Measurements from ENCODE around the gene SYNPO2.
"Not testable (repeated sequence)": the region's sequence is repeated elsewhere in the genome, so short reads cannot be mapped to it uniquely, and the experiment has no call there.

The SYNPO2 gene

DNA sequence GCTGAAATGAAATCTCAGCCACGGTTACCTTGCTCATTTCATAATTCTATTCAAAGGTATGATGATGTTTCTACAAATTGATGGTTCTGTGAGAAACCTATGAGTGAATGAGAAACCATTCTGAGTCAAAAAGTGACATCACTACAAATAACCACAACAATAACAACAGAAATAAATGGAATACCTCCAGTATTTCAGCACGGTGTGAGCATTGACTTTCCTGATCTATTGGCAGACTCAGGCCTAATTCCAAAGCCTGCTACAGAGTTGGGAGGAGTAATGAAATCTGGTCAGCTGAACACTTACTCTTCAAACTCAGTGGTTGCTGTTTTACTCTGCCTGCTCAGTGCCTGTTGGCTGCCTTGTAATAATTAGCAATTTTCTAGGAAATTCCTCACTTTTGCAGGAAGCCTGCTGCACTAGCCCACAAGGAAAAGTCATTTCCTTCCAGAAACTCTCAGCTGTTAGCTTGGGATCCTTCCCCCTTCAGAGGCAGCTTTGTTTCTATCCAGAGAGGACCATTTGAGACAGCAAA, 18.8 kb upstream of the SYNPO2 start:
- Histone ChIP-seq H3K27me3 (replicated peaks) (no peaks in the 10 kb centered on the region), H3K4me3 (ENCODE audit: low read depth, low read length) (no peak overlapping the region), H3K36me3 (replicated peaks) (no peaks in the 10 kb centered on the region), H3K27ac (no peak overlapping the region)
- in situ Hi-C loops (cut with HindIII; ENCODE audit: low pct_ligation_motif_present, low sequenced_read_pairs), result no loop called here
- DNase-seq, result peak; percentile 21
- TF ChIP-seq, protein P1, sequence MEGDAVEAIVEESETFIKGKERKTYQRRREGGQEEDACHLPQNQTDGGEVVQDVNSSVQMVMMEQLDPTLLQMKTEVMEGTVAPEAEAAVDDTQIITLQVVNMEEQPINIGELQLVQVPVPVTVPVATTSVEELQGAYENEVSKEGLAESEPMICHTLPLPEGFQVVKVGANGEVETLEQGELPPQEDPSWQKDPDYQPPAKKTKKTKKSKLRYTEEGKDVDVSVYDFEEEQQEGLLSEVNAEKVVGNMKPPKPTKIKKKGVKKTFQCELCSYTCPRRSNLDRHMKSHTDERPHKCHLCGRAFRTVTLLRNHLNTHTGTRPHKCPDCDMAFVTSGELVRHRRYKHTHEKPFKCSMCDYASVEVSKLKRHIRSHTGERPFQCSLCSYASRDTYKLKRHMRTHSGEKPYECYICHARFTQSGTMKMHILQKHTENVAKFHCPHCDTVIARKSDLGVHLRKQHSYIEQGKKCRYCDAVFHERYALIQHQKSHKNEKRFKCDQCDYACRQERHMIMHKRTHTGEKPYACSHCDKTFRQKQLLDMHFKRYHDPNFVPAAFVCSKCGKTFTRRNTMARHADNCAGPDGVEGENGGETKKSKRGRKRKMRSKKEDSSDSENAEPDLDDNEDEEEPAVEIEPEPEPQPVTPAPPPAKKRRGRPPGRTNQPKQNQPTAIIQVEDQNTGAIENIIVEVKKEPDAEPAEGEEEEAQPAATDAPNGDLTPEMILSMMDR (IDR thresholded peaks at IDR 0.05; ENCODE audit: low read depth, low read length, missing control alignments), result no peak

GRCh38 chr4:118872181-118872580, 16.5 kb upstream of the SYNPO2 start:
- in situ Hi-C loops (cut with HindIII; ENCODE audit: low pct_ligation_motif_present, low sequenced_read_pairs), result no loop called here
- no peak for DNase-seq
- Histone ChIP-seq H3K4me3 (ENCODE audit: low read depth, low read length) (no peak overlapping the region), H3K27ac (no peak overlapping the region), H3K27me3 (replicated peaks) (no peaks in the 10 kb centered on the region), H3K36me3 (replicated peaks) (no peaks in the 10 kb centered on the region)
- TF ChIP-seq, protein P1 (IDR thresholded peaks at IDR 0.05; ENCODE audit: low read depth, low read length, missing control alignments), result no peak

DNA sequence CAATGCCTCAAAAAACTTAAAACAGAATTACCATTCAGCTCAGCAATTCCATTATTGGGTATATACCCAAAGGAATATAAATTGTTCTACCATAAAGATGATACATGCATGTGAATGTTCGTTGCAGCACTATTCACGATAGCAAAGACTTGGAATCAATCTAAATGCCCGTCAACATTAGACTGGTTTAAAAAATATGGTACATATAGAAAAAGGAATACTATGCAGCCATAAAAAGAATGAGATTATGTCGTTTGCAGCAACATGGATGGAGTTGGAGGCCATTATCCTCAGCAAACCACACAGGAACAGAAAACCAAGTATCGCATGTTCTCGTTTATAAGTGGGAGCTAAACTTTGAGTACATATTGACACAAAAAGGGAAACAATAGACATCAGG, 10.9 kb upstream of the SYNPO2 start:
- Histone ChIP-seq H3K4me3 (ENCODE audit: low read depth, low read length) (no peak overlapping the region), H3K27ac (no peak overlapping the region), H3K36me3 (replicated peaks) (no peaks in the 10 kb centered on the region), H3K27me3 (replicated peaks) (no peaks in the 10 kb centered on the region)
- TF ChIP-seq, protein P1 (IDR thresholded peaks at IDR 0.05; ENCODE audit: low read depth, low read length, missing control alignments), result no peak
- in situ Hi-C loops (cut with HindIII; ENCODE audit: low pct_ligation_motif_present, low sequenced_read_pairs), result no loop called here
- no peak for DNase-seq

DNA sequence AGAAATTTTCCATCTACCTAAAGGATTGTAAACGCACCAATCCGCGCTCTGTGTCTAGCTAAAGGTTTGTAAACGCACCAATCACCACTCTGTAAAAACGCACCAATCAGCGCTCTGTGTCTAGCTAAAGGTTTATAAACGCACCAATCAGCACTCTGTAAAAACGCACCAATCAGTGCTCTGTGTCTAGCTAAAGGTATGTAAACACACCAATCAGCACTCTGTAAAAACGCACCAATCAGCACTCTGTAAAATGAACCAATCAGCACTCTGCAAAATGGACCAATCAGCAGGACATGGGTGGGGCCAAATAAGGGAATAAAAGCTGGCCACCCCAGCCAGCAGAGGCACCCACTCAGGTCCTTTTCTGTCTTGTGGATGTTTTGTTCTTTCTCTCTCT, 10.1 kb upstream of the SYNPO2 start:
- H3K27ac ChIP-seq; in situ Hi-C loops (cut with HindIII; ENCODE audit: low pct_ligation_motif_present, low sequenced_read_pairs); H3K4me3 ChIP-seq (ENCODE audit: low read depth, low read length); H3K36me3 ChIP-seq (replicated peaks); H3K27me3 ChIP-seq (replicated peaks); DNase-seq: not testable (repeated sequence)

- Histone ChIP-seq H3K27me3 (replicated peaks) (no peaks in the 10 kb centered on the region), H3K36me3 (replicated peaks) (no peaks in the 10 kb centered on the region), H3K27ac (no peak overlapping the region), H3K4me3 (ENCODE audit: low read depth, low read length) (no peak overlapping the region)
- TF ChIP-seq, protein P1 (IDR thresholded peaks at IDR 0.05; ENCODE audit: low read depth, low read length, missing control alignments), result no peak
- in situ Hi-C loops (cut with HindIII; ENCODE audit: low pct_ligation_motif_present, low sequenced_read_pairs), result no loop called here
- DNase-seq, result no peak
Measured at GRCh38 chr4:118879409-118879808, 9.2 kb upstream of the SYNPO2 start.

- in situ Hi-C loops (cut with HindIII; ENCODE audit: low pct_ligation_motif_present, low sequenced_read_pairs), result no loop called here
- TF ChIP-seq, protein P1 (IDR thresholded peaks at IDR 0.05; ENCODE audit: low read depth, low read length, missing control alignments), result no peak
- no peak for DNase-seq
- Histone ChIP-seq H3K27ac (no peak overlapping the region), H3K27me3 (replicated peaks) (no peaks in the 10 kb centered on the region), H3K4me3 (ENCODE audit: low read depth, low read length) (no peak overlapping the region), H3K36me3 (replicated peaks) (no peaks in the 10 kb centered on the region)
Measured at GRCh38 chr4:118881512-118882146, 7.0 kb upstream of the SYNPO2 start.
